ENCODE data around the gene CARD14. TPM values are rescaled to one million over a fixed set of nuclear protein-coding genes. Genes with fewer than 3 reads are reported as not detected.

Gene CARD14
- total RNA-seq (2021; ENCODE audit: unreplicated experiment) (not detected), Bru-seq, nascent RNA (percentile 14 among the genes with signal in this experiment), BruChase-seq, experiment 1, labeled RNA remaining after a 2-hour chase (percentile 16 among the genes with signal in this experiment), BruChase-seq, experiment 2, labeled RNA remaining after a 6-hour chase (percentile 22 among the genes with signal in this experiment)
- polyA plus RNA-seq (2012; ENCODE audit: insufficient read length), result 0.57 TPM
- long read RNA-seq, partial matches to known transcripts, result 0 of 7 reads
- long read RNA-seq, other reads (novel, unspliced or antisense), result 7 of 7 reads

DNA sequence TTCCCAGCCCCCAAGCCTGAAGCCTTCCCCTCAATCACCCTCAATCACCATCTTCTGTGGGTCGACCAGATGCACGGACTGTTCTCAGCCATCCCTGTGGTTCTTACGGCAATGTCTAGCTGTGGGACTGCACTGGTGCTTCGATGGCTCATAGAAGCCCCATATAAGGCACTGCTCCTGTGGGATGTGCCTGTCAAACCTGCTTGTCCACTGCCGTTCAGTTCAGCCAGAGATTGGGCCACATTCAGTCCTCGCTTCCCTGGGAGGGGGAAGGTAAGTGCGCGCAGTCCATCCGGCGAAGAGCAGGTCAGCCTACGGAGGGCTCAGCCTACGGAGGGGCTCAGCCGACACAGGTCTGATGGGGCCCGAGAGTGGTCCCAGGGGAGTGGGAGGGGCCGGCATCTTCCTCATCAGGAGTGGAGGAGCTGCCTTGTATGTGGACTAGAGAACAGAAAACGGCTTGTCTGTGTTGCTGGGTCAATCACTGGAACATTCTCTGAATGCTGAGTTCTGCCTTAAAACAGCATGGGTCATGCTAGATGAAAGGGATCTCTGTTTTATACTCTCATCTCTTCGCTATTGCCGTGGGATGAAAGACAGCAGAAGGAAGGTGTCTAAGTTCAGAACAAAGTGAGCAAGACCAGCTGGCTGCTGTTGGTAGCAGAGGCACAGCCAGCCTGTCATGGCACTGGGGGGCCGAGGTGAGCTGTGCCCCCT, at the start of gene CARD14:
CARD14 (plus strand) TSS at position 247 of the 717 bp plus-strand sequence. CDS start 11,409 bp downstream, outside the sequence.
- H3K27me3 ChIP-seq (ENCODE audit: control insufficient read depth, insufficient read depth, low read length), result no peaks in the 10 kb centered on the region
- intact Hi-C loops (cut with micrococcal nuclease; ENCODE audit: unreplicated experiment) (no loop called here), in situ Hi-C loops (cut with HindIII; ENCODE audit: low pct_unique_long_range_greater_than_20kb, low sequenced_read_pairs) (no loop called here)
- H3K4me3 ChIP-seq (ENCODE audit: low read depth in 2 of 2, low read length in 2 of 2), result no peak within 1 kb of the TSS
- ChIA-PET CTCF (no interaction called here), POLR2A (no interaction called here)
- DNase-seq (ENCODE audit: low read depth, low spot score) (no peak), ATAC-seq (peak; percentile 55; the same call in 1 of the 2 replicates)
- H3K9me3 ChIP-seq (ENCODE audit: control insufficient read depth, insufficient read depth, low read depth, low read length), result no peaks in the 10 kb centered on the region
- BruUV-seq (replicated peaks), result no TSS peak
- H3K27ac ChIP-seq (ENCODE audit: low read length), result no peak within 1 kb of the TSS
- no peaks in the 10 kb centered on the region for H3K36me3 ChIP-seq (ENCODE audit: control insufficient read depth, insufficient read depth, low read length)
- no peak for TF ChIP-seq REST (IDR thresholded peaks at IDR 0.05; ENCODE audit: insufficient read depth in 1 of 2, low read depth in 2 of 2, low read length in 1 of 2)
- no peak for TF ChIP-seq SIN3A (IDR thresholded peaks at IDR 0.05; ENCODE audit: borderline replicate concordance, insufficient read depth, low read depth, low read length)
- no peak for TF ChIP-seq TCF7L2 (IDR thresholded peaks at IDR 0.05; ENCODE audit: low read depth, low read length)
- TF ChIP-seq POLR2AphosphoS5 (IDR thresholded peaks at IDR 0.05; ENCODE audit: low read depth, low read length), result no peak
- TF ChIP-seq CTCF (IDR thresholded peaks at IDR 0.05), result no peak
- no peaks in the 10 kb centered on the region for H3K4me1 ChIP-seq (ENCODE audit: control insufficient read depth, insufficient read depth, low read length)

GRCh38 chr17:80122026-80122575, 47.7 kb upstream of the CARD14 start:
- intact Hi-C loops (cut with micrococcal nuclease; ENCODE audit: unreplicated experiment), result no loop called here
- ATAC-seq (no peak), DNase-seq (ENCODE audit: low read depth, low spot score) (no peak)
- in situ Hi-C loops (cut with HindIII; ENCODE audit: low pct_unique_long_range_greater_than_20kb, low sequenced_read_pairs), result no loop called here
- ChIA-PET CTCF (no interaction called here), POLR2A (no interaction called here)
- H3K27me3 ChIP-seq (ENCODE audit: control insufficient read depth, insufficient read depth, low read length), result no peaks in the 10 kb centered on the region
- no peaks in the 10 kb centered on the region for H3K9me3 ChIP-seq (ENCODE audit: control insufficient read depth, insufficient read depth, low read depth, low read length)
- no TSS peak for BruUV-seq (replicated peaks)
- H3K27ac ChIP-seq (ENCODE audit: low read length), result no peak overlapping the region
- no peaks in the 10 kb centered on the region for H3K36me3 ChIP-seq (ENCODE audit: control insufficient read depth, insufficient read depth, low read length)
- TF ChIP-seq CTCF (IDR thresholded peaks at IDR 0.05) (no peak), REST (IDR thresholded peaks at IDR 0.05; ENCODE audit: insufficient read depth in 1 of 2, low read depth in 2 of 2, low read length in 1 of 2) (no peak), POLR2AphosphoS5 (IDR thresholded peaks at IDR 0.05; ENCODE audit: low read depth, low read length) (no peak), SIN3A (IDR thresholded peaks at IDR 0.05; ENCODE audit: borderline replicate concordance, insufficient read depth, low read depth, low read length) (no peak), TCF7L2 (IDR thresholded peaks at IDR 0.05; ENCODE audit: low read depth, low read length) (no peak)
- H3K4me1 ChIP-seq (ENCODE audit: control insufficient read depth, insufficient read depth, low read length), result 0 out of 2 replicates have a peak, but pooled peaks cover 3% of the 10 kb centered on the region
- H3K4me3 ChIP-seq (ENCODE audit: low read depth in 2 of 2, low read length in 2 of 2), result no peak overlapping the region
